NOMO-1 treated with DMSO at 0.1 percent for 48 hours (cell line): ENCODE measurements around the gene CDC42SE2.
"Not testable (repeated sequence)": the region's sequence is repeated elsewhere in the genome, so short reads cannot be mapped to it uniquely, and the experiment has no call there.

Source experiments
- DNase-seq: peaks from one replicate; lab custom pipeline; 2025; ENCODE audit not compliant: unreplicated experiment; lab: John Stamatoyannopoulos, UW

Gene CDC42SE2

DNA sequence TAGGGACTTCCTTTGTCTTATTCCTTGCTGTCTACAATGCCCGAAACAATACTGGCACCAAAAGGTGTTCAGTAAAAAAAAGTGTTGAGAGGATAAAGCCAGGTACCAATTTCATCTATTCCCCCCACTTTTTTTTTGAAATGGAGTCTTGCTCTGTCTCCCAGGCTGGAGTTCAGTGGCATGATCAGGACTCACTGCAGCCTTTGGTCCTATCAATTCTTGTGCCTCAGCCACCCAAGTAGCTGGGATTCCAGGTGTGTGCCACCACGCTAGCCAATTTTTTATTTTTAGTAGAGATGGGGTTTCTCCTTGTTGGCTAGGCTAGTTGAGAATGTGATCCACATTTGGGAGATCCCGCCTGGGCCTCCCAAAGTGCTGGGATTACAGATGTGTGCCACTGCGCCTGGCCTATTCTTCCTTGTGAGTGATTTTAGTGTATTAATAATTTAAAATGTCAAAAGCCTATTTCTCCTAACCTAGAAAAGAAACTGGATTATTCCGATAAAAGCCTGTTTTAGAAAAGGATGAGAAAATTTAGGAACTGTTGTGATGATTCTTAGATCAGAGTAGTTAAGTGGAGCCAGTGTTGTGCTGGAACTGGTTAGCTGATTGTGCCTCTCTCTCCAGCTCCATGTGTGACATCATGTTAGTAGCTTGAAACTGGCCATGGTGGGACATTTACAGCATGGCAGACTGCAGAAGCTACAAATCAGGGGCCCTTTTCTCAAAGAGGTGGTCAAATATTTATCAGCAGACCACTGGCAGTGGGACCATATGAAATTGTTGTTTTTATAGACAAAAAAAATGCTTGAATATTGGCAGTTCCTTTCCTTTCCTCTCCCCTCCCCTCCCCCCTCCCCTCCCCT is 14.3 kb downstream of the CDC42SE2 start:
- peak; percentile 35 for DNase-seq

DNA sequence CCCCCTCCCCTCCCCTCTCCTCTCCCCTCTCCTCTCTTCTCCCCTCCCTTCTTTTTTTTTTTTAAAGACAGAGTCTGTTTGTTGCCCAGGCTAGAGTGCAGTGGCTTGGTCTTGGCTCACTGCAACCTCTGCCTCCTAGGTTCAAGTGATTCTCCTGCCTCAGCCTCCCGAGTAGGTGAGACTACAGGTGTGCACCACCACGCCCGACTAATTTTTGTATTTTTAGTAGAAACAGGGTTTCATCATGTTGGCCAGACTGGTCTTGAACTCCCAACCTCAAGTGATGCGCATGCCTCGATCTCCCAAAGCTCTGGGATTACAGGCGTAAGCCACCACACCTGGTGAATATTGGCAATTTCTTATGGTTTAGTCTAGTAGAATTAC is 14.9 kb downstream of the CDC42SE2 start:
- DNase-seq: not testable (repeated sequence)

DNA sequence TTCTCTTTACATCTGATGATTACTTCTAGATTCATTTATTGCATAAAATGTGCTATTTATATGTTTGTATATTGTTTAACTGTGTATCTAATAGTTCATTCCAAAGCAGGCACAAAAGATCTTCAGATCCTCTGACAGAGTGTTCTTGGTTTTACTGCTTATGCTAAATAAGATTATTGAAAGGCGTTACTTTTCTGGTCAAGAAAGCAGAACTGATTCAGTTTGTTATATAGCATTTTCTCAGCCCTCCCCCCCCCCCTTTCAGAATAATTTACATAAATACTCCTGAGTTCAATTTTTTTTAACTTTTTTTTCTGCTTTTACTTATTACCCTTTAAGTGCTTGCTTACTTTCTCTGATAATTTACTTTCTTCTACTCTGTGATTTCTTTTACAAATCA is 15.4 kb downstream of the CDC42SE2 start:
- peak; percentile 42 for DNase-seq

DNA sequence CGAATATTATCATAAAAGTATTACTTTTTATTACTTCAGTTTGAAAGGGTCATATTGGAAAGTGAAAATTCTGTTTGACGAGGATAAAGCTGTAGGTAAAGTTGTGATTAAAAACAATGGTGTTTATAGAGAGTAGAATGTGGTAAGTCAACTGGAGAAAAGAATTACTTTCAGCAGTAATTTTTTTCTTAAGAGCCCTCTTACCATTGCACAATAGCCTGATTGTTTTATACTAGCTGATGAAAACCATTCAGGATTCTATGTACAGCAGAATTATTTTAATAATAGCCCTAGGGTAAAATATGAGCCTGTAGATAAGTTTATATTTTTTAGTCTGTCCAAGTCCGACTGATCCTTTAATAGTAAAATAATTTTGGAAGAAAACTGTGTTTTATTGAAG is 16.6 kb downstream of the CDC42SE2 start:
- DNase-seq: no peak

DNA sequence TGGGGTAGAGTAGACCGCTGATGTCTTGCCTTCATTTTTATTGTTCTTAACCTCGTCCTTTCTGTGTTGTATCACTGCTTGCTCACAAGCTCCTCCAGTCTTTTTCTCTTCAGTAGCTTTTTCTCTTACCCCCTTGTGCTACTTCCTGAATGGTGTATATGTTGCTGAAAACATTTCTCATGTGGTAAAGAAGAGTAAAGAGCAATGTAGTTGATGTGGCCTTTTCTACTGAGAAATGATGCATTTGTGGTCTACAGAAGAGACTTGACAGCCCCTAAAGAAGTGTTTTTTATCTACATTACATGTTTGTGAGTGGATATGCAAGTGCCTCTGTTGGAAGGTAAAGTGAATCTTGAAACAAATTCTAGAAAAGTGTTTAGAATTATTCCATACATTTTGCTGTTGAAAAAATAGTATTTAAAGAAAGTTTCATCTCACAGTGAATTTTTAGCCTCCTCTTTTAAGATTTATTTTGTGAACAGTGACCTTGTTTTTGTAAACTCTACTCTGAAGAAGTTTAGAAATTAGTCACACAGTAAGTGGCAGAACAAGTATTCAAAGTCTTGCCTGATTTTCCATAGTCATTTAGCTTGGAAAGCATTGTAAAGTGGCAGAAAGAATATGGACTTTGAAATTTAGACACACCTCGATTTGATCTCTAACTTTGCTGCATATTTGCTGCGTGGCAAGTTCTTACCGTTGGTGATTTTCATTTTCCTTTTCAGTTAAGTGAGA is 17.4 kb downstream of the CDC42SE2 start:
- no peak for DNase-seq

DNA sequence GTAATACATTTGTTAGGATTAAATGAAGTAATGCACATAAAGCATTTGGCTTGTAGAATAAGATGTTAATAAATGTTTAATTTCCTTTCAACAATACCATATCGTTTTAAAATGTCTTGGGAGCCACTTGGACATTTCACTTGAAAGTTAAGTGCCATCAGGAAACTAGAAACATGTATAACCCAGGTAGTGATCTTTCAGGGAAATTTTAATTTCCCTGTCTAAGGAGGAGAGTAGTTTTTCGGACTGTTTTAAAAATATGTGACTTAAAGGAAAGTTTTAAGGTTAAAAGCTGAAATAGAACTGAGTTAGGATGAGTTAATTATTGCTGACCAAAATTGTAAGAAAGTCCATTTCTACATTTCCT is 18.0 kb downstream of the CDC42SE2 start:
- DNase-seq: no peak

DNA sequence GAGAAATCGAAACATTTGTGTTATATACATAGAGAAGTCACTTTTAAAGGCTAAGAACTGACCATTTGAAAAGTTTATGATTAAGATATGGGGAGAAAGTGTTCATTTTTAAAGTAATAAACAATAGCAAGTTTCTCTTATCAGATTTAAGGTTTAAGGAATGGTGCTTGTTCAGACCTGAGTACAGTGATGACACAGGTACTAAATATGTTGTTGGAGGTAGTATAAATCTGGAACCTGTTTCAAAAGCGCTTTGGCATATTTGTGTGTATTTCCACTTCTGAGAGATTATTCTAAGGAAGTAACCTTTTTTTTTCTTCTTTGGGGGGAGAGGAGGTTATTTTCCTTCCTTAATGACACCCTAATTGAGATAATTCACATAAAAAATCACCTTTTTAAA is 18.4 kb downstream of the CDC42SE2 start:
- no peak for DNase-seq

DNA sequence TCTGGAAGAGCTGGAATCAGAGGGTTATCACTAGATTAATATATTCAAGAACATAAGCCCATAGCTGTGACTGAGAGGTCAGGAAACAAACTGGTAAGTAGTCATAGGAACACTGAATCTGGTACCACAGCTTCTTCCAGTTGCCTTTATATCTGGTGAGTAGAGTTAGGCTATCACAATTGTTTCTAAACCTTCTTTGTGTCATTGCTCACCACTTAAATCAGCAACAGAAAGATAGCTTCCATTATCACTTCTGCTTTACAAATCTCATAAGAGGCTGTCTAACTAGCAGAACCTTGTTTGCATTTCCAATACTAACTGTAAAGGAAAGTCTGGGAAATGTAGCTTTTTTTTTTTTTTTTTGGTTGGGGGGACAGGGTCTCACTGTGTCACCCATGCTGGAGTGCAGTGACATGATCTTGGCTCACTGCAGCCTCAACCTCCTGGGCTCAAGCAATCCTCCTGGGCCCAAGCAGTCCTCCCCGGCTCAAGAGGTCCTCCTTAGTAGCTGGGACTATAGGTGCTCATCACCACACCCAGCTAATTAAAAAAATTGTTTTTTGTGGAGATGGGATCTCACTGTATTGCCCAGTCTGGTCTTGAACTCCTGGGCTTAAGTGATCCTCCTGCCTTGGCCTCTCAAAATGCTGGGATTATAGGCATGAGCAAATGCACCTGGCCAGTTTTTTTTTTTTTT is 22.0 kb downstream of the CDC42SE2 start:
- DNase-seq: no peak

DNA sequence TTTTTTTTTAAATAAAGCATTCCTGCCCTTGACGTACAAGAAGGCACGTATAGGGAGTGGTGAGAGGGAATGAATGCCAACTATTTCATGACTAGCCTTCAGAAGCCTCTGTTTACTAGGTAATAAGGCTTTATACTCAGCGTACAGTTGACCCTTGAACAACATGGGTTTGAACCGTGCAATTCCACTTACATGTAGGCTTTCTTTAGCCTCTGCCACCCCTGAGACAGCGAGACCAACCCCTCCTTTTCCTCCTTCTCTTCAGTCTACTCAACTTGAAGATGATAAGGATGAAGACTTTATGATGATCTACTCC is 22.5 kb downstream of the CDC42SE2 start:
- no peak for DNase-seq

DNA sequence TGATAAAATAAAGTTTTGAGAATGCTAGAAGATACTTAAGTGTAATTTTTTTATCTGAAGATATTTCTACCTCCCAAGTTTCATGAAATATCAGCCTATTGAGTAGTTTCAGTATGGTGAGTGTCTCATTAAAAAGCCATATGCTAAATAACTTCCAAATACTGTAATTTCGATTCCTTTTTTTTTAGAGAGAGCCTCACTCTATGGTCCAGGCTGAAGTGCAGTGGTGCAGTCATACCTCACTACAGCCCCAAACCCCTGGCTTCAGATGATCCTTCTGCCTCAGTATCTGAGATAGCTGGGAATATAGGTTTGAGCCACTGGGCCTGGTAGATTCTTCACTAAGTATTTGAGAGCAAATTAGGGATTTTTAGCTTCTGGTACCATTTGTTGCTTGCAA is 24.5 kb downstream of the CDC42SE2 start:
- no peak for DNase-seq

DNA sequence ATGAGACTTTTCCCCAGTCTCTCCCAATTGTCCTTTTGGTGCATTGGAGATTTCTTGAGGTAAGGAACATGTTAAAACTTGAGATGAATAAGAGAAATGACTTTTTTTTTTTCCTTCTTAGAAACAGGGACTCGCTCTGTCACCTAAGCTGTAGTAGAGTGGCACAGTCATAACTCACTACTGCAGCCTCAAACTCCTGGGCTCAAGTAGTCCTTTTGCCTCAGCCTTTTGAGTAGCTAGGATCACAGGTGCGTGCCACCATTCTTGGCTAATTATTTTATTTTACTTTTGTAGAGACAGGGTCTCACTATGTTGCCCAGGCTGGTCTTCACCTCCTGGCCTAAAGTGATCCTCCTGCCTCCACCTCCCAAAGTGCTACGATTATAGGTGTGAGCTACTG is 25.9 kb downstream of the CDC42SE2 start:
- DNase-seq: no peak

DNA sequence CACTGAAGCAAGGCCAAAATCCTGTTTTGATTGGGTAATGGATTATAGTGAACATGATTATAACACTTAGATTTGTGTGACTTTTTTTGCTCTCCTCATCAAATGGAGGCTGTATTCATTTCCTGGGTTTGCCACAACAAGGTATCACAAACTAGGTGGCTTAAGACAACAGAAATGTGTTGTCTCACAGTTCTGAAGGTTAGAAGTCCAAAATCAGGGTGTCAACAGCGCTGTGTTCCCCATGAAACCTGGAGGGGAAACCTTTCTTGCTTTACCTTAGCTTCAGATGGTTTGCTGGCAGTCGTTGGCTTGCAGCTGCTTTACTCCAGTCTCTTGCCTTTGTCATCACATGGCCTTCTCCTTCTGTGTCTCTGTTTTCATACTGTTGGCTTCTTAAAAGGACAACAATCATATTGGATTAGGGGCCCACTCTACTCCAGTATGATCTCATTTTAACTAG is 32.4 kb downstream of the CDC42SE2 start:
- DNase-seq: no peak

DNA sequence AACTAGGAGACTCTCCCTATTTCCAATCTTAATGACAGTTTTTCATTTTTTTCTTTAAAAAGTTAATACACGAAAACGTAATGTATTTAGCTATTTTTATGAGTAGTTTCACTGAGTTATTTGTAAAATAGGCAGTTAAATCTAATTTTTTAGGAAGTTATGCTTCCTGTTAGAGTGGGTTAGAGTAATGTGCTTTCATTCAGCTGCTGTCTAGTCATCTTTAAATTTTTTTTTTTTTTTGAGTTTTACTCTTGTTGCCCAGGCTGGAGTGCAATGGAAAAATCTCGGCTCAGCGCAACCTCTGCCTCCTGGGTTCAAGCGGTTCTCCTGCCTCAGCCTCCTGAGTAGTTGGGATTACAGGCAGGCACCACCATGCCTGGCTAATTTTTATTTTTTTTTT is 34.0 kb downstream of the CDC42SE2 start:
- DNase-seq: no peak

DNA sequence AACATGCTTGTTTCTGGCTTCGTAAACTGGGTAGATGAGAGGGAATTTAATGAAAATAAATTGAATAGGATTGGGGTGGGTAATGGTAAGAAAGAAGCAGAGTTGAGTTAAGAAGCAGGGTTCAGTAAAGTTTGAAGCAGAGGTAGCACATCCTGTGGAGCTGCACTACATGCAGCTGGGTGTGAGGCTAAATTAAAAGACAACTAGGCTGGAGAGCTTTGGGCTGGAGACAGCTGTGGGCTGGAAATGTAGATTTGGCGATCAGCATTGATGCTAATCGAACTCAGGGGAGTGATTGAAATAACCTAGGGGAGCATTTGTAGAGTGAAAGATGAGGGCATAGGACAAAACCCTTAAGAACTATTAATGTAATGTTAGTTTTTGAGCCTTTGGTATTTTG is 35.6 kb downstream of the CDC42SE2 start:
- no peak for DNase-seq

DNA sequence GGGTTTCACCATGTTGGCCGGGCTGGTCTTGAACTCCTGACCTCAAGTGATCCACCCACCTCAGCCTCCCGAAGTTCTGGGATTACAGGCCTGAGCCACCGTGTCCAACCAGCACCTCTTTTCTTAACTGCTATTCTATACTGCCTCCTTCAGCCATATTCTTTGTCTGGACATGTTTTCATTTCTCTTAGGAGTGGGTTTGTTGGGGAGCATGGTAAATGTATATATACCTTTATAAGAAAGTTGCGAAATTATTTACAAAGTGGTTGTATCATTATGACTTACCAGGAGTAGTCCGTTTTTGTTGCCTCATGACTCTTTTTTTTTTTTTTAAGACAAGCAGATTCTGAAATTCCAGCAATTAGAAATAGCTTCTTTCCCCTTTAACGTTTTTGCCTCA is 38.7 kb downstream of the CDC42SE2 start:
- no peak for DNase-seq

DNA sequence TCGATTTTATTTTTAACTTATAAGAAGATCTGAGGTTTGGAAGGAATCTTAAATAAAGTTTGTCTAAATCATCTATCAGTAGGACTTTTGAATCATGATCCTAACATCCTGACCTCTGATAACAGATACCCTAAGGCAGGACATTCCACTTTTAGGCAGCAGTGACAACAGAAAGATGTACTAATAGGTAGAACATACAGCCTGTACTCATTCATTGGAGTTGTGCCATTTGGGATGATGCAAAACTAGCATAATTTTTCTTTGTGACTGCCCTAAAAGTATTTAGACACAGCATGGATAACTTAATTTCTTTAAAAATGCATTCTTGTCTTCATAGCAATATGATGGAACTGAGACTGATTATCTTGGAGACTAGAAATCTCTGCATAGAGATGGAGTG is 39.7 kb downstream of the CDC42SE2 start:
- no peak for DNase-seq

DNA sequence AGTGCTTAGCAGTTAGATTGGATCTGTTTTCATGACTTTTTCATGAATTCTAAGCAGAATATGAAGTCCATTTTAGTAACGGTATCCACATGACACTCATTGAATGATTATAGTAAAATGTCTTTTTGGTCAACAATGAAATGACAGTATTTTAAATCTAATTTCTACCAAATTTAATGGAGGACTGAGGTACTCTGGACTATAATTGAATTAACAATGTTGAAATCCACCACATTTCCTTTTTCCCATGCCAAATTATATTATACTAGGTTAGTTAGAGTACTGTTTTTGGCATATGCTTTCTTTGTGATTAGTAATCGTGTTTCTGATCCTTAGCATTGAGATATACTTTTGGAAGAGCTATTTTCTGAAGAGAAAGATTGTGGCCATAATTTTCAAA is 40.6 kb downstream of the CDC42SE2 start:
- DNase-seq: no peak

DNA sequence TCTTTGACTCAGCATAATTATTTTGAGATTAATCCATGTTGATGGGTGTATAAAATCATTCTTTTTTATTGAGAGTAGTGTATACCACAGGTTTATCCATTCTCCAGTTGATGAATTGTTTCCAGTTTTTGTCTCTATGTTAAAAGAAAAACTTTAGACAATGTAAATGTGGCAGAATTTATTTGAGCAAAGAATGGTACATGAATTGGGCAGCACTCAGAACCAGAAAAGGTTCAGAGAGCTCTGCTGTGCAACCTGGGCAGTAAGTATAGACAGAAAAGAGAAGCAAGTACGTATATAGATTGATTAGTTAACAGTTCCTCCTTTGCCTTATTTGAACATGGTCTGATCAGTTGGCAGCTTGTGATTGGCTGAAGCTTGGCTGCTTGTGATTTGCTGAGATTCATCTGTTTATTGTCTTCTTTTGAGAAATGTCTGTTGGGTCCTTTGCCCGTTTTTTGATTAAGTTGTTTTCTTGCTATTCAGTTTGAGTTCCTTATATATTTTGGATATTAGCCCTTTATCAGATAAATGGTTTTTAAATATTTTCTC is 41.4 kb downstream of the CDC42SE2 start:
- peak; percentile 39 for DNase-seq

DNA sequence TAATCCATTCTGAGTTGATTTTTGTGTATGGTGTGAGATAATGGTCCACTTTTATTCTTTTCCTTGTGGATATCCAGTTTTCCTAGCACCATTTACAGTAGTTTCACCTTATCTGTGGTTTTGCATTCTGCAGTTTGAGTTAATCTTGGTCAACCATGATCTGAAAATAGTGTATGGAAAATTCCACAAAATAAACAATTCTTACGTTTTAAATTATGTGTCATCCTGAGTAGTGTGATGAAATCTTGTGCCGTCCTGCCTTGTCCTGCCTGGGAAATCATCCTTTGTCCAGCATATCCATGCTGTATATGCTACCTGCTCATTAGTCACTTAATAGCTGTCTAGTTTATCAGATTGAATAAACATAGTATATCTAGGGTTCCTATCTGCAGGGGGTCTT is 42.1 kb downstream of the CDC42SE2 start:
- DNase-seq: no peak

DNA sequence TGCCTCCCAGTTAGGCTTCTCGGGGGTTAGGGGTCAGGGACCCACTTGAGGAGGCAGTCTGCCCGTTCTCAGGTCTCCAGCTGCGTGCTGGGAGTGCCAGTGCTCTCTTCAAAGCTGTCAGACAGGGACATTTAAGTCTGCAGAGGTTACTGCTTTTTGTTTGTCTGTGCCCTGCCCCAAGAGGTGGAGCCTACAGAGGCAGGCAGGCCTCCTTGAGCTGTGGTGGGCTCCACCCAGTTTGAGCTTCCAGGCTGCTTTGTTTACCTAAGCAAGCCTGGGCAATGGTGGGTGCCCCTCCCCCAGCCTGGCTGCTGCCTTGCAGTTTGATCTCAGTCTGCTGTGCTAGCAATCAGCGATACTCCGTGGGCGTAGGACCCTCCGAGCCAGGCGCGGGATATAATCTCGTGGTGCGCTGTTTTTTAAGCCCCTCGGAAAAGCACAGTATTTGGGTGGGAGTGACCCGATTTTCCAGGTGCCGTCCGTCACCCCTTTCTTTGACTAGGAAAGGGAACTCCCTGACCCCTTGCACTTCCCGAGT is 48.5 kb downstream of the CDC42SE2 start:
- not testable (repeated sequence) for DNase-seq

DNA sequence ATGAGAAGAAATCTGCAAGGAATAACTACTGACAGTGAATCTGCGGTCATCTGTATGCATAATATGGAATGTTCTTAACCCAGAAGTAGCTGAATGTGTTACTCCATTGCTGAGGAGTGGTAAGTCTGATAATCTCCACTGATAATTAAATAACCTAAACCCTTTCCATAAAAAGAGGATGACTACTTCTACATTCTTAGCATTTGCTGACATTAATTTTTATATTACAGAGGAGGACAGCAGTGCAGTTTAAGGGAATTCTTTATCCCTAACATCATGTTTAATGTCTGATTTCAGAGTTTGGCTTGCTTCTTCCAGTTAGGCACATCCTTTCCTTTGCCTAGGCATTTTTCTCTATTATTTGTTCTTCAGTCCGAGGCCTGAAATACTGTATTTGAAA is 52.2 kb downstream of the CDC42SE2 start:
- no peak for DNase-seq
